Right atrium auricular region (tissue), 2 donors: ENCODE data around the gene HAPLN3. TPM values are rescaled to one million over a fixed set of nuclear protein-coding genes. Genes with fewer than 3 reads are reported as not detected.
A peak's percentile ranks its signal among the peaks of the same experiment; 100 is the strongest.

Experiments
- DNase-seq: peaks from one replicate; pipeline ENCODE4 v3.0.0-alpha.2; 2019; ENCODE audit warnings: low spot score
- H3K27ac ChIP-seq, 2 donors: fragments of 200-600 bp; sonication (generic); 1 replicate in 1 of 2; 2 replicates in 1 of 2; pipeline ENCODE4 v1.5.1; 2016 to 2019
- H3K27me3 ChIP-seq, 2 donors: fragments of 200-600 bp; sonication (generic); one replicate each; pipeline versions ENCODE4 v1.5.1 to v1.6.0; 2017 to 2019
- H3K36me3 ChIP-seq: fragments of 200-600 bp; sonication (generic); one replicate; pipeline ENCODE4 v1.5.1; 2016
- H3K4me1 ChIP-seq, 2 donors: fragments of 200-600 bp; sonication (generic); one replicate each; pipeline versions ENCODE4 v1.5.1 to v1.6.0; 2017 to 2019
- H3K4me3 ChIP-seq, 2 donors: fragments of 200-600 bp; sonication (generic); 1 replicate in 1 of 2; 2 replicates in 1 of 2; pipeline ENCODE4 v1.5.1; 2017 to 2019; ENCODE audit warnings: mild to moderate bottlenecking in 1 of 2, moderate library complexity in 1 of 2
- H3K9me3 ChIP-seq, 2 donors: fragments of 200-600 bp; sonication (generic); one replicate each; pipeline ENCODE4 v1.5.1; 2019
- total RNA-seq, 2 donors: library from RNA; depleted of rRNA; stranded (reverse); fragments of >200 nt; gene quantifications; one replicate each; pipeline ENCODE4 v1.1.0, GENCODE V29; 2016
- TF ChIP-seq, protein P1 (sequence below), 2 donors: fragments of 200-600 bp; sonication (generic); IDR thresholded peaks; one replicate each; pipeline ENCODE4 v1.5.1; 2019; ENCODE audit warnings: antibody characterized with exemption in 2 of 2

HAPLN3 gene
- total RNA-seq, 2 donors from 2014 or later, result 3.2 to 3.6 TPM

GRCh38 chr15:88918738-88919137, 23.4 kb upstream of the HAPLN3 start:
- Histone ChIP-seq H3K27ac (peak overlapping the region; percentile 17 to 79), H3K27me3 (no peaks in the 10 kb centered on the region), H3K36me3 (no peaks in the 10 kb centered on the region), H3K4me3 (no peak overlapping the region), H3K9me3 (no peaks in the 10 kb centered on the region), H3K4me1 (peaks cover 0 to 14% of the 10 kb centered on the region in 2 donors)
- peak; percentile 91 for DNase-seq
- TF ChIP-seq, protein P1, sequence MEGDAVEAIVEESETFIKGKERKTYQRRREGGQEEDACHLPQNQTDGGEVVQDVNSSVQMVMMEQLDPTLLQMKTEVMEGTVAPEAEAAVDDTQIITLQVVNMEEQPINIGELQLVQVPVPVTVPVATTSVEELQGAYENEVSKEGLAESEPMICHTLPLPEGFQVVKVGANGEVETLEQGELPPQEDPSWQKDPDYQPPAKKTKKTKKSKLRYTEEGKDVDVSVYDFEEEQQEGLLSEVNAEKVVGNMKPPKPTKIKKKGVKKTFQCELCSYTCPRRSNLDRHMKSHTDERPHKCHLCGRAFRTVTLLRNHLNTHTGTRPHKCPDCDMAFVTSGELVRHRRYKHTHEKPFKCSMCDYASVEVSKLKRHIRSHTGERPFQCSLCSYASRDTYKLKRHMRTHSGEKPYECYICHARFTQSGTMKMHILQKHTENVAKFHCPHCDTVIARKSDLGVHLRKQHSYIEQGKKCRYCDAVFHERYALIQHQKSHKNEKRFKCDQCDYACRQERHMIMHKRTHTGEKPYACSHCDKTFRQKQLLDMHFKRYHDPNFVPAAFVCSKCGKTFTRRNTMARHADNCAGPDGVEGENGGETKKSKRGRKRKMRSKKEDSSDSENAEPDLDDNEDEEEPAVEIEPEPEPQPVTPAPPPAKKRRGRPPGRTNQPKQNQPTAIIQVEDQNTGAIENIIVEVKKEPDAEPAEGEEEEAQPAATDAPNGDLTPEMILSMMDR (IDR thresholded peaks at IDR 0.05), result no peak

GRCh38 chr15:88917760-88918159, 22.4 kb upstream of the HAPLN3 start:
- H3K4me1 ChIP-seq, result peaks cover 0 to 14% of the 10 kb centered on the region in 2 donors
- DNase-seq, result no peak
- TF ChIP-seq, protein P1 (IDR thresholded peaks at IDR 0.05), result no peak
- no peaks in the 10 kb centered on the region for H3K27me3 ChIP-seq
- H3K27ac ChIP-seq, result peak overlapping the region; percentile 17 to 60
- no peaks in the 10 kb centered on the region for H3K36me3 ChIP-seq
- no peaks in the 10 kb centered on the region for H3K9me3 ChIP-seq
- H3K4me3 ChIP-seq, result no peak overlapping the region

- H3K27ac ChIP-seq, result no peak overlapping the region
These were observed 20.0 kb upstream of the HAPLN3 start for GRCh38 chr15:88915354-88915753.

DNA sequence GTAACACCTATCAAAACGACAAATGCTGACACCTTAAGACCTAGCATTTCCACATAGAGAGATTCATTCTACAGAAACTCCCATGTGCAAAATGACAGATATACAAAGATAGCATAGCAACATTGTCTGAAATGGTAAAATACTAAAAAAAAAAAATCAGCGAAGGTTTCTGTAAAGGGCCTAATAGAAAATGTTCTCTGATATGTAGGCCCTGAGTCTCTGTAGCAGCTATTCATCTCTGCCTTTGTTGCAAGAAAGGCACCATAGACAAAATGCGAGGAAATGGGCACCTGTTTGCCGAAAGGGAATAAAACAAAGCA, 18.5 kb upstream of the HAPLN3 start:
- DNase-seq, result no peak
- Histone ChIP-seq H3K4me1 (peaks cover 0 to 49% of the 10 kb centered on the region in 2 donors), H3K36me3 (peaks cover 18% of the 10 kb centered on the region), H3K4me3 (peak overlapping the region in 1 of 2 donors; percentile 80), H3K27ac (peak overlapping the region in 1 of 2 donors; percentile 97), H3K27me3 (no peaks in the 10 kb centered on the region), H3K9me3 (no peaks in the 10 kb centered on the region)
- TF ChIP-seq, protein P1 (IDR thresholded peaks at IDR 0.05), result no peak

More at GRCh38 chr15:88915354-88915753, 20.0 kb upstream of the HAPLN3 start:
- Histone ChIP-seq H3K4me1 (peaks cover 0 to 38% of the 10 kb centered on the region in 2 donors), H3K36me3 (peaks cover 3% of the 10 kb centered on the region), H3K4me3 (no peak overlapping the region), H3K27me3 (no peaks in the 10 kb centered on the region), H3K9me3 (no peaks in the 10 kb centered on the region)
- DNase-seq, result no peak
- TF ChIP-seq, protein P1 (IDR thresholded peaks at IDR 0.05), result no peak

- H3K27me3 ChIP-seq, result no peaks in the 10 kb centered on the region
These were observed 17.9 kb upstream of the HAPLN3 start, which contains the start of gene MFGE8 for GRCh38 chr15:88913017-88913849. MFGE8 (minus strand) TSS chr15:88913379; CDS start chr15:88913319, 60 bp downstream.

More at GRCh38 chr15:88913017-88913849, 17.9 kb upstream of the HAPLN3 start, which contains the start of gene MFGE8:
- no peak for DNase-seq
- Histone ChIP-seq H3K36me3 (peaks cover 24% of the 10 kb centered on the region), H3K9me3 (no peaks in the 10 kb centered on the region), H3K4me1 (peaks cover 0 to 50% of the 10 kb centered on the region in 2 donors), H3K27ac (peak within 1 kb of the TSS; percentile 91 to 97), H3K4me3 (peak within 1 kb of the TSS; percentile 78 to 80)
- TF ChIP-seq, protein P1 (IDR thresholded peaks at IDR 0.05), result peak in 1 of 2 donors; percentile 45
